ENCODE results near the gene SLC16A3.

GRCh38 chr17:82247182-82247823, 18.5 kb downstream of the SLC16A3 start:
- TF ChIP-seq CTCF (IDR thresholded peaks at IDR 0.05) (no peak), POLR2A (IDR thresholded peaks at IDR 0.05) (no peak)

Measured in vagina (tissue), 2 donors.